GM21786 (cell line): ENCODE results near the gene DDR2.

Experiments used
- ATAC-seq: cut with Tn5 transposase; IDR thresholded peaks from one replicate; pipeline ENCODE4 v1.9.1; 2021; ENCODE audit not compliant: unreplicated experiment

DDR2 gene

GRCh38 chr1:162629077-162629627, 3.1 kb upstream of the DDR2 start:
- ATAC-seq, result no peak

GRCh38 chr1:162629651-162630050, 2.6 kb upstream of the DDR2 start:
- ATAC-seq, result no peak

- ATAC-seq, result no peak
Measured at GRCh38 chr1:162631546-162632191, 595 bp upstream of the DDR2 start.

- ATAC-seq, result no peak
Measured at GRCh38 chr1:162632698-162633080, 425 bp downstream of the DDR2 start.

GRCh38 chr1:162633081-162633762, 958 bp downstream of the DDR2 start:
- peak; percentile 69 for ATAC-seq

GRCh38 chr1:162635418-162635817, 3.2 kb downstream of the DDR2 start:
- no peak for ATAC-seq

GRCh38 chr1:162639718-162640117, 7.5 kb downstream of the DDR2 start:
- ATAC-seq, result no peak

GRCh38 chr1:162641114-162641513, 8.8 kb downstream of the DDR2 start:
- ATAC-seq, result no peak

GRCh38 chr1:162644986-162645314, 12.7 kb downstream of the DDR2 start:
- ATAC-seq, result no peak

GRCh38 chr1:162645666-162646065, 13.4 kb downstream of the DDR2 start:
- no peak for ATAC-seq

GRCh38 chr1:162649583-162649982, 17.3 kb downstream of the DDR2 start:
- no peak for ATAC-seq

GRCh38 chr1:162654915-162655620, 22.8 kb downstream of the DDR2 start:
- ATAC-seq, result no peak

GRCh38 chr1:162656266-162656665, 24.0 kb downstream of the DDR2 start:
- ATAC-seq, result no peak

GRCh38 chr1:162660574-162660973, 28.3 kb downstream of the DDR2 start:
- no peak for ATAC-seq

GRCh38 chr1:162661336-162661735, 29.1 kb downstream of the DDR2 start:
- ATAC-seq, result no peak

GRCh38 chr1:162662013-162662412, 29.7 kb downstream of the DDR2 start:
- no peak for ATAC-seq

GRCh38 chr1:162663086-162663485, 30.8 kb downstream of the DDR2 start:
- ATAC-seq, result peak; percentile 60

- ATAC-seq, result no peak
Measured at GRCh38 chr1:162663589-162664106, 31.4 kb downstream of the DDR2 start.

- no peak for ATAC-seq
Measured at GRCh38 chr1:162666006-162666645, 33.9 kb downstream of the DDR2 start.

- ATAC-seq, result no peak
Measured at GRCh38 chr1:162667381-162668080, 35.3 kb downstream of the DDR2 start.
